GM18861 (cell line): ENCODE measurements around the gene CCL25.
"Not testable (repeated sequence)": the region's sequence is repeated elsewhere in the genome, so short reads cannot be mapped to it uniquely, and the experiment has no call there.

Experiments used
- ATAC-seq: cut with Tn5 transposase; IDR thresholded peaks from one replicate; pipeline ENCODE4 v1.9.1; 2021; ENCODE audit not compliant: unreplicated experiment

CCL25 gene, protein sequence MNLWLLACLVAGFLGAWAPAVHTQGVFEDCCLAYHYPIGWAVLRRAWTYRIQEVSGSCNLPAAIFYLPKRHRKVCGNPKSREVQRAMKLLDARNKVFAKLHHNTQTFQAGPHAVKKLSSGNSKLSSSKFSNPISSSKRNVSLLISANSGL

DNA sequence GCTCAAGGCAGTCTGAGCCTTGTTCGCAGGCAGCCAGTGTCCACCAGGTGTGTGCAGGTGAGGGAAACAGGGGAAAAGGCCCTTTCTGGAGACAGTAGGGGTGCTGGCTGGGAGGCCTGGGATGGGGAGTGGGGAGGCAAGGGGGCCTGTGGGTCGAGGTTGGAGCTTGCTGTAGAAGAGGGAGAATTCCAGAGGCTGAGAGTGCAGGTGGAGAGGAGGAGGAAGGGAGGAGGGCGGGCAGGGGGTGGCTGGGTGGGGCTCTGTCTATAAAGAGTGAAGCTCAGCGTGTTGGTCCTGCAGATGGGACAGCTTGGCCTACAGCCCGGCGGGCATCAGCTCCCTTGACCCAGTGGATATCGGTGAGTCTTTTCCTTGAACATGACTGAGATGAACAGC, at the start of gene CCL25:
Gene CCL25, plus strand, starts transcription at position 297 of the 396 bp plus-strand sequence. CDS start 290 bp downstream, outside the sequence.
- no peak for ATAC-seq

DNA sequence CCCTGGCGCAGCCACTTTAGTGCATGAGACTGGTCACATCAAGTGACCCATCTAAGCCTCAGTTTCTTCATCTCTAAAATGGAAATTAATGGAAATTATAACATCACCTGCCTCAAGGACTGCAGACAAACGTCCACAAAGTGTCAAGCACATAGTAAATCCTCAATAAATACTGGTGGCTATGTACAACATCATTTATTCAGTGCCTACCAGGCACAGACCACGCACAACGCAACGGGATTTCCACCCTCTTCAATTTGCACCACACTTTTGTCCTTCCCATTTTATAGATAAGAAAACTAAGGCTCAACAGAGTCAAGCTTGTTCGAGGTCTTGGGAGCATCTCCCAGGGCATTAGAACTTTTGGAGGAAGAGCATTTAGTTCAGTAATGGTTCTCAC, 48.6 kb upstream of the CCL25 start:
- ATAC-seq, result no peak

DNA sequence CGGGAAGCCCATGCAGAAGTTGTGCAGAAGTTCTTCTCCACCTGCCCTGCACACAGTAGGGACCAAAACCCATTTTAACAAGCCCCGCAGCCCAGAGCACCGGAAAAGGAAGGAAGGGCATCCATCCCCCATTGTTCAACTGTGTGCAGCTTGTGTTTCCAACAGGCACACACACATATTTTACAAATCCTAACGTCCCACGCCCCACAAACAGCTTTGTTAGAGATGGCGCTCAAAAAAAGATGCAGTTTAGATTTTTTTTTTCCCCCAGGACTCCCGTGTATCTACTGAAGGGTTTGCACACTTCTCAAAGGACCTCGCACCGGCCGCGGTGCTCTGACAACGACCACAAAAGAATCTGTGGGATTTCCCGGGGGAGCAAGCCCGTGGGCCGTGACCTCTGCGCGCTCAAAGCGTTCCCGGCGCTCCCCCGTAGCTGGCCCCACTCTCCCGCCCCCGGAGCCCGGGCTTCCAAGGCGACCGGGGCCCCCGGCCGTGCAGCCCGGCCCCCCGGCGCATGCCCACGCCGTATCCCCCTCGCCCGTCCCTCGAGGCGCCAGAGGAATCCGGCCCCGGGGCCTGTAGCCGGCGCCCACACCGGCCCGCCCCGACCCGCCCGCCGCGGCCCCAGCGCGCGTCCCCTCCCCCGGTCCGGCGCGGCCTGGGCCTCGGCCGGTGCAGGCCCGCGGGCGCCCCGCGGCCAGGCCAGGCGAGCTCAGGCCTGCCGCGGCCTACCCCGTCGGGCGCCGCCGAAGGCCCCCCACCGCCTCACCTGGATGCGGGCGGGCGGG, 47.6 kb upstream of the CCL25 start:
- ATAC-seq, result peak; percentile 13

DNA sequence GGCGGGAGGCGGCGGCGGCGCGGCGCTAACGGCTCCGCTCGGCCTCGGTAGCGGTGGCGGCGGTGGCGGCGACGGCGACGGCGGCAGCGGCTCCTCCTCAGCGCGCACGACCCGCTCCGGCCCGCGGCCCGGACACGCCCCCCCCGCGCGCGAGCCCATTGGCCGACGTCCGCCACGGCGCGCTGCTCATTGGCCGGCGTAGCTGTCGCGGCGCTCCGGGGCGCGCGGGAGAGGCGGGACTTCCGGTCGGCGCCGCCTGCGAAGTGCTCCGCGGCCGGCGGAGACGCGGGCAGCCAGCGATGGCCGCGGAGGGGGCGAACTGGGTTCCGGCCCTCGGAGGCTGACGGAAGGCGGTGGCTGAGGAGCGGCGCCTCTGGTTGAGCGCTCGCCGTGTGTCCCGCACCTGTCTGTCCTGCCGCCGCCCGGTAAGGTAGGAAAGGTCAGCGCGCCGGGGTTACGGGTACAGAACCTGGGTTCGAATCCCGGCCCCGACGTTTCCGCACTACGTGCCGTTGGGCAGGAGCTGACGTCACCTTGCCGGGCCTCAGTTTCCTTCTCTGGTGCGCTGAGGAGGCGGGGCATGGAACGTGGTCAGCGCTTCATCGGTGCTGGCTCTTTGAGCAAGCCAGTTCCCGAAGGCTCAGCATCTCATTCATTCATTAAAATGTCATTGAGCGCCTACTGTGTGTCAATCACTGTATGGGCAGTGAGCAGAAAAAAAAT, 46.9 kb upstream of the CCL25 start, which contains the start of gene ELAVL1:
Gene ELAVL1, minus strand, starts transcription at position 108 of the 723 bp plus-strand sequence. CDS start 13,826 bp downstream, outside the sequence.
- ATAC-seq, result peak; percentile 43

DNA sequence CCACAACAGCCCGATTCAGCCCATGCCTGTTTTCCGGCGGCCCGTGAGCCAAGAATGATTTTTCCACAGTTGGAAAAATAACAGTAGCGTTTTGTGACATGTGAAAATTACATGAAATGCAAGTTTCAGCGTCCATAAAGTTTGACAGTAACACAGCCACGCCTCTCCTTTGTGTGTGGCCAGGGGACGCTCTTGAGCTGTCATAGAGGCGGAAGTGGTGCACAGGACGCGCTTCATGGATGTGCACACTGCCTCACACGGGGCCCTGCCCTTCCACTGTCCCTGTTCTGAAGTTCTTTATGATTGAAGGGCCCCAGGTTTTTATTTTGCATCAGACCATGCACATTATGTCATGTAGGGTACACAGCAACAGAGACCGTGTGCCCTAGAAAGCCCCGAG, 34.8 kb upstream of the CCL25 start:
- ATAC-seq, result no peak

DNA sequence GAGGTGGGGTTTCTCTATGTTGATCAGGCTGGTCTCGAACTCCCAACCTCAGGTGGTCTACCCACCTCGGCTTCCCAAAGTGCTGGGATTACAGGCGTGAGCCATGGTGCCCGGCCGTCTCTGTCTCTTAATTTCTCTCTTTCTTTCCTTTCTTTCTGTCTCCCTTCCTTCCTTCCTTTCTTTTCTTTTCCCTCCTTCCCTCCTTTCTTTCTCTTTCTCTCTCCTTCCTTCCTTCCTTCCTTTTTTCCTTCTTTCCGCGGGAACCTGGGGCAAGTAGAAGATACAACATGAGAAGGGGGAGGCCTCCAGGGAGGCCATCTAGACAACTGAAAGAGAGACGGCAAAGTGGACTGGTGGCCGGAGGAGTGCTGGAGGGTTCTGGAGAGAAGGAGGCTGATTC, 31.9 kb upstream of the CCL25 start:
- ATAC-seq, result no peak

DNA sequence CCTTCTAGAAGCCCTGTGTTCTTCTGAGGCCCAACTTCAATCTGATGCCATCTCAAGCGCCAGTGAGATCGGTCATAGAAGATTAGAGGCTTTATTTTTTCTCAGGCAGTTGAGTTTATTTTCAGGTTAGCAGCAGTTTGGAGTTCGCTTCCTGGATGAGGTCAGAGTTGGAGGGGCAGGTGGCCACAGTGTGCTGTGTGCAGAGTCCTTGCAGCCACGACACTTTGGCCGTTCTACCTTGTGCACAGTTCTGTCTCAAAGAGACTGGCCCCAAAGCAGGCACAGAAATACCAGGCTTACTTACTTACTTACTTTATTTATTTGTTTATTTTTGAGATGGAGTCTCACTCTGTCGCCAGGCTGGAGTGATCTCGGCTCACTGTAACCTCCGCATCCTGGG, 31.2 kb upstream of the CCL25 start:
- ATAC-seq, result no peak

DNA sequence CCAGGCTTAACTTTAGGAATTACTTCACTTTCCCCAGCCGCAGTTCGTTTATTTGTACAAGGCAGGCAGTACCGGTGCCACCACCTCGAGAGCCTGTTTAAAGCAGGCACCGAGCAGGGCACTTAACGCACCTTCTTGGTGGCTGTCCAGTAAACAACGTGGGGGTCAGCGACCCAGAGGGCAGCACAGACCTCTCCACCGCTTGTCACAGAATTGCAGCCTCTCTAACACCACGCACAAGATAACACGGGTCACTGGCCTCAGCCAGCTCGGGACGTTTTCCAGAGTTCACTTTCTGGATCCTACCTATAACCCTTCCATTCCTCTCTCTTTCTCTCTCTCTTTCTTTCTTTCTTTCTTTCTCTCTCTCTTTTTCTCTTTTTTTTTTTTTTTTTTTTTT, 30.3 kb upstream of the CCL25 start:
- no peak for ATAC-seq

DNA sequence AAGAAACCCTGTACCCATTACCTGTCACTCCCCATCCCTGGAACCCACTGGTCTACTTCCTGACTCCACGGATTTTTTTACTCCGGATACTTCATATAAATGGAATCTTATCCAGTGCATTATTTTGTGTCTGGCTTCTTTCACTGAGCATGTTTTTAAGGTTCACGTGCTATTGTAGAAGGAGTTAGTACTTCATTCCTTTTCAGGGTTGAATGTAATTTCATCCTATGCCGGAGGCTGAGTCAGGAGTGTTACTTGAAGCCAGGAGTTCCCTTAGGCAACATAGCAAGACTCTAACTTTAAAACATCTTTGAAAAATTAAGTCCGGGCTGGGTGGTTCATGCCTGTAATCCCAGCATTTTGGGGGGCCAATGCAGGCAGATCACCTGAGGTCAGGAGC, 29.2 kb upstream of the CCL25 start:
- no peak for ATAC-seq

DNA sequence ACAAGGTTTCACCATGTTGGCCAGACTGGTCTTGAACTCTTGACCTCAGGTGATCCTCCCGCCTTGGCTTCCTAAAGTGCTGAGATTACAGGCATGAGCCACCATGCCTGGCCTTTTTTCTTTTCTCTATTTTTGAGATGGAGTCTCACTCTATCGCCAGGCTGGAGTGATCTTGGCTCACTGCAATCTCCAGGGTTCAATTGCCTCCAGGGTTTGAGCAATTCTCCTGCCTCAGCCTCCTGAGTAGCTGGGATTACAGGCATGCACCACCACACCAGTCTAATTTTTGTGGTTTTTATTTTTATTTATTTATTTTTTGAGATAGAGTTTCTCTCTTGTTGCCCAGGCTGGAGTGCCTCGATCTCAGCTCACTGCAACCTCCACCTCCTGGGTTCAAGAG, 28.3 kb upstream of the CCL25 start:
- not testable (repeated sequence) for ATAC-seq

DNA sequence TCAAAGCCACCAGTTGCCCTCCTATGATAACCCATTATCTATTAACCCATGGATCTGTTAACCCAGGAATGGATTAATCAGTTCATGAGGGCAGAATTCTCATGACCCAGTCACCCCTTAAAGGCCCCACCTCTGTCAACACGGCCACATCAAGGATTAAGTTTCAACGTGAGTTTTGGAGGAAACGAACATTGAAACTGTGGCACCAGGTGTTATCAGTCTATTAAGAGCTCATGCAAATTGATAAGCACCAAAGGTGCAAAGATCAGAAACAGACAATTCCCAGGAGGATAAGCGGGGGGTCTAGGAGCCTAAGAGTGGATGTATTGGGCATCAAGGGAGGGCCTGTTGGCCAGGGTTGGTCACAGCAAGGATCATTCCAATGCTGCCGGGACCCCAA, 27.2 kb upstream of the CCL25 start:
- no peak for ATAC-seq

DNA sequence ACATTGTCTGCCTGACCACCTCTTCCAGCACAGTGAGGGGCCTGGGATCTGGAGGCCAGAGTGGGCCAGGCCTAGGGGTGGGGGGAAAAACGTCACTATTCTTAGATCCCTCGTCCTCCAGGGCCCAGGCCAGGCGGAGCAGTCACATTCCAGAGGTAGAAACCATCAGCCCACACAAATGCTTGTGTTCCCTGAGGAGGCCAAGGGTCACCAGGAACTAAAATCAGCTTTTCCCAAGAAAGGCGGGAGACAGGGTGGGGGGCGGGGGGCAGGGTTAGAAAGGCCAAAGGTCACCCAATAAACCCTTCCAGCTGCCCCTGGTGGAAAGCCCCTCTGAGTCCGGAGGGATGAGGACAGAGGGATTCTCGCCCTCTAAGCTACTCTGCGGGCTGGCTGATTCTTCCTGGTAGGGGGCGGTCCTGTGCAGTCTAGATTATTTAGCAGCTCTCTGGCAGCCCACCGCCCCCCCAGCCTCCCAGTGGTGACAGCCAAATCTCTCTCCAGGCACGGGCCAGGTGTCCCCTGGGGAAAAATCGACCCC, 23.5 kb upstream of the CCL25 start:
- ATAC-seq, result no peak

DNA sequence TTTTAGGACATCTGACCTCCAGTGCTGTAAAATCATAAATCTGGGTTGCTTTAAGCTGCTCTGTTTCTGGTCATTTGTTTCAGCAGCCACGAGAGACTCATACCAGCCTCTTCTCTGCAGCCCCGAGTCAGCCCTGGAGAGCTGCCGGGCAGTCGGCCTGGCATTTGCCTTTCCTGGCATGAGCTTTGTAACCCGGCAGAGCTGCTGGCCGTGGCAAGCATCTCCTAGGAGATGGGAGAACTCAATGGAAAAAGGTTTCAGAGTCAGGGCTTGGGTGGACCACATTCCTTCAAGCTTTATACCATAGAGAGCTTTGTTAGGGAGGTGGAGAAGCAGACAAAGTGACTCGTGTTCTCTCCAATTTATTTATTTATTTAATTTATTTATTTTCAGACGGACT, 21.6 kb upstream of the CCL25 start:
- ATAC-seq, result no peak

DNA sequence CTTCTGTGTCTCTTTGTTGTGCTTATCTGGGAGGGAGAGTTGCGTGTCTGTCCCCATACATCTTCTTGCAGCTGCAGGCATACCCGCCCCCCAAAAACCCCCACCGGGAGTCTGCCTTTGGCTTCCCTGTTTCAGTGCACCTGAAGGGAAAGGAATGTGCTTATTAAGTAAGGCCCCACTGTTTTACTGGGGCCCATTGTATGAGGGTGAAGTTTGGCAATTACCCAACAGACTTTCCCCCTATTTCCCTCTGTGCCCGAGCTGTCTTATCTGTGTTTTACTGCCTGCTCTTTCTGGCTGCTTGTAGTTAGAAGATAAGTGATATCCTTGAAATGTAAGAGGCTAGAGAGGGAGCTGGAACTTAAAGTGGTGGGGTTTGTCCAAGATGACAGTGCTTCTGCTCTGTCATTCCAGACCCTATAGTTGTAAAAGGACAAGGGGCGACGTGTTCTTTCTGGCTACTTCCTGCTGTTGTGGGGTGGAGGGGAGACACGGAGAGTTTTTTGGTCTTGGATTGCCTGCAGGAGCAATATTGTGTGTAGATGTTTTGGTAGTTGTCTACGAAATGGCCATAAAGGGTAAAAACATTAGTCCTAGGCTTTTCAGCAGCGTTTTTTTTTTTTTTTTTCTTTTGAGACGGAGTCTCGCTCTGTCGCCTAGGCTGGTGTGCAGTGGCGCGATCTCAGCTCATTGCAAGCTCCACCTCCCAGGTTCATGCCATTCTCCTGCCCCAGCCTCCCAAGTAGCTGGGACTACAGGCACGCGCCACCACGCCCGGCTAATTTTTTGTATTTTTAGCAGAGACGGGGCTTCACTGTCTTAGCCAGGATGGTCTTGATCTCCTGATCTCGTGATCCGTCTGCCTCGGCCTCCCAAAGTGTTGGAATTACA, 19.0 kb upstream of the CCL25 start:
- ATAC-seq, result not testable (repeated sequence)

DNA sequence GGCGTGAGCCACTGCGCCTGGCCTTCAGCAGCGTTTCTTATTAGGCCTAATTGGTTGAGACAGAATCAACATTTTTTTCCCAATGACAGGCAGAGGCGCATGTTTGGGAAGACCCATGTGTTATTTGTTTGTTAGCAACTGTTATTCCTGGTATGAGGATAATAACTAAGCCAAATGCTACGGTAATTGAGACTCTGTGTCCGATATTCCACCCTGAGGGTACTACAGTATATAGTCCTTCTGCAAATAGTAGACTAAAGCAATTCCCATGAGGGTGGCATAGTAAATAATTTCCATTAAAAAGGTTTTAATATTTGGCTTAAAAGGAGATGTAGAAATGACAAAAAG, 18.4 kb upstream of the CCL25 start:
- no peak for ATAC-seq

DNA sequence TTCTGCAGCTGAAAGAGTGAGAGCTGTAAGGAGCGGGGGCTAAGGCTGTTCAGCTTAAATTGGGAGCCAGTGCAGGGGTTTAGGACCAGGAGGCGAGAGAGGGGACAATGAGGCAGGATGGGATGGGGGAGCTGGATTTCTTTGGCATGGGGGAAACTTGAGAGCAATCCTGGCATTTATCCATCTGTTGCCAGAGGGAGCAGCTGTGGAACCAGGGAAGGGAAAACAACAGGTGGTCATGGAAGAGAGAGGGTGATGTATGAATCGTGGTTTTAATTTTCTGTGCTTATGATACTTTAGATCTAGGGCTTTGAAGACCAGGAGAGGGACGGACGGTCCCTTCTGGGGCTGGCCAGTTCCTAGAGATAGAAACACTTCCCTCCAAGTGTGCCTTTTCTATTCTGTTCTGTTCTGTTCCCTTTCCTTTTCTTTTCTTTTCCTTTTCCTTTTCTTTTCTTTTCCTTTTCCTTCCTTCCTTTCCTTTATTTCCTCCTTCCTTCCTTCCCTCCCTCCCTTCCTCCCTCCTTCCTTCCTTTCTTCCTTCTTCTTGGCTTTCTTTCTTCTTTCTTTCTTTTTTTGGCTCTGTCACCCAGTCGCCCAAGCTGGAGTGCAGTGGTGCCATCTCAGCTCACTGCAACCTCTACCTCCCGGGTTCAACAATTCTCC, 16.0 kb upstream of the CCL25 start:
- no peak for ATAC-seq

DNA sequence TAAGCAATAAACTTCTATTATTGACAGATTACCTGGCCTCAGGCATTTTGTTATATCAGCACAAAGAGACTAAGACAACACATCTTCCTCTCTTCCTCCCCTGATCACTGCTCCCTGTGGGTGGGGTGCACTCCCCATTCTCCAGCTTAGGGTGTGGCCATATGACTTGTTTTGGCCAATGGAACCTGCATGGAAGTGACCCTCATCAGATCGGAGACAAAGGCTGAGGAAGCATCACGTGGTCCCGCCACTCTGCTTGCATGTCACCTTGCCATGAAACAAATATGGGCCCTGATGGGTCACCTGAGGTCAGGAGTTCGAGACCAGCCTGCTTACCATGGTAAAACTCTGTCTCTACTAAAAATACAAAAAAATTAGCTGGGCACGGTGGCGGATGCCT, 13.7 kb upstream of the CCL25 start:
- ATAC-seq, result no peak

DNA sequence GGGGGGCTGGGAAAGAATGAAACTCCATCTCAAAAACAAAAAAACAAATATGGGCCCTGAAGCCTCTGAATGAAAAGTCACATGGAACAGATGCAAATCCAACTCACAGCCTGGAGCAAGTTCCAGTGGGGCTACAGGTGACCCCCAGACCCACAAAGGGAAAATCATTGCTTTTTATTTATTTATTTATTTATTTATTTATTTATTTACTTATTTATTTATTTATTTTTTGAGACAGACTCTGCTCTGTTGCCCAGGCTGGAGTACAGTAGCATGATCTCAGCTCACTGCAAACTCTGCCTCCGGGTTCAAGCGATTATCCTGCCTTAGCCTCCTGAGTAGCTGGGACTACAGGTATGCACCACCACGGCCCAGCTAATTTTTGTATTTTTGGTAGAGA, 13.3 kb upstream of the CCL25 start:
- no peak for ATAC-seq

DNA sequence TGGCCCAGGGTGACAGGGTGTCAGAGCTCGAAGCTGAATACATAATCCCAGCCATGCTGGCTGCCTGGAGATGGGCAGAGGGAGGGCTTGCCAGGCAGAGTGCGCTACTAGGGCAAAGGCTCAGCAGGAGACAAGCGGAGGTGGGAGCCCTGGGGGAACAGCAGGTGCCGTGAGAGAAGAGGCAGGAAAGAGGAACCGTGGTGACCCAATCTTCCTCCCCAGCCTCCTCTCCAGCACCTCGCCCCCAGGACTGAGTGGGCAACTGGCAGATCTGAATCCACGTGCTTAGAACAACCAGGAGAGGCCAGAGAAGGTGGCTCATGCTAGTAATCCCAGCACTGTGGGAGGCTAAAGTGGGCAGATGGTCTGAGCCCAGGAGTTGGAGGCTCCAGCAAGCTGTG, 11.0 kb upstream of the CCL25 start:
- no peak for ATAC-seq

DNA sequence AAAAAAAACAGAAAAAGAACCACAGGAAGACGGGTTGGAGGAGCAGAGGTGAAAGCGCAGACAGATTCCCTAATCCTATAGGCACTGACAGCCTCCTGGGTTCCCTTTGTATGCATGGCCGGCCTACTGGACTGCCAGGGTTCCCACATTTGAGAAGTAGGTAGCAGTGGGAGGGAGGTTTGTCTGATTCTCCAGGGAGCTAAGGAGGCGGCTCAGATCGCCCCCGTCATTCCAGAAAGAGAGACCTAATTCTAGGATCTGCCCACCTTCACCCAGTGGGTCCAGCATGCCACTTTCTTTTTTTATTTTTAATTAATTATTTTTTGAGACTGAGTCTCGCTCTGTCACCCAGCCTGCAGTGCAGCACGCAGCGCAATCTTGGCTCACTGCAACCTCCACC, 9.7 kb upstream of the CCL25 start:
- ATAC-seq, result no peak
